NCI-H1436 (cell line): Measurements from ENCODE around the gene OIP5.
"Not testable (repeated sequence)": the region's sequence is repeated elsewhere in the genome, so short reads cannot be mapped to it uniquely, and the experiment has no call there.

Experiments used
- DNase-seq: peaks from one replicate; lab custom pipeline; 2025; lab: John Stamatoyannopoulos, UW

Gene OIP5

DNA sequence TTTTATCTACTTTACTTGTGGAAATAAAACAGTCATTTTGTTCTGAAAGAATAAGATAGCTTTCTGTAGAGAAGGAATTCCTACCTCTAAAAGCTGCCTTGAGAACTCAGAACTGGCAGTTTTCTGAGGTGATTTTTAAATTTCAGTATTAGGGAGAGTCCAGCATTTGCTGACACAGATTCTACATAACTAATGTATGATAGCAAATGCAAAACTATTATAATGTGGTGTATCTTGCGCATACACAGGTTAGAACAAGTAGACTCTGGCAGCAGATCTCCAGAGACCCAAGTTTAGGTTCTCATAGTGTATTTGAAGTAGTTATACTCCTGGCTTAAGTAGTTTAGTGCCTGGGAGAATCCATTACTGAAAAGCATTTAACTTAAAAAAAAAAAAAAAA, 30.8 kb downstream of the OIP5 start:
- DNase-seq = no peak

DNA sequence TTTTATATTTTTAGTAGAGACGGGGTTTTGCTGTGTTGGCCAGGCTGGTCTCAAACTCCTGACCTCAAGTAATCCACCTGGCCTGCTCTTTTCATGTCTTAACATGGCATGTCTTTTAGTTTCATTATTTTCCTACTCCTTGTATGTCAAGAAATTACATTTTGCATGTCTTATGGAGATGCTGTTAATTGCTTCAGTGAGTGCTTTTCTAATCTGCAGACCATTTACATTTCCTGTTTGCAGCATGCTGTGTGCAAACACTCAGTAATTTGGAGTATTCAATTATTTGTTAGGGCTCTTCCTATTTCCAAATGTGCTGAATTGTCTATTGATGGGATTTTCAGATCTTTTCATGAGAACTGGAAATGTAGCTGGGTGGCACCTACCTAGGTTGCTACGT, 31.3 kb downstream of the OIP5 start:
- DNase-seq = not testable (repeated sequence)

DNA sequence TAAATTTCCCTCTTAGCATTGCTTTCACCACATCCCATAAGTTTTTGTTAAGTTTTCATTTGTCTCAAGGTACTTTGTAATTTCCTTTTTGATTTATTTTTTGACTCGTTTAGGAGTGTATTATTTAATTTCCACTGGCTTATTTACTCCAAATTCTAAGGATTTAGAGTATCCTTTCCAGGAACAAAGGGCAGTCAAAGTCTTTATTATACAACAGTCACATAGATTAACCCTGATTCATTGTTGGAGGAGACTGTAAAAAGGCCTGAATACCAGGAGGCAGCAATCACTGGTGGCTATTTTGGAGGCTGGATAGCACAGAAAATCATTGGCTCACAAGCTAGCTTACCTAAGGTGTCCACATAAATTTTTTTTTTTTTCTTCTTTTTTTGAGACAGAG, 39.9 kb downstream of the OIP5 start:
- DNase-seq = no peak

DNA sequence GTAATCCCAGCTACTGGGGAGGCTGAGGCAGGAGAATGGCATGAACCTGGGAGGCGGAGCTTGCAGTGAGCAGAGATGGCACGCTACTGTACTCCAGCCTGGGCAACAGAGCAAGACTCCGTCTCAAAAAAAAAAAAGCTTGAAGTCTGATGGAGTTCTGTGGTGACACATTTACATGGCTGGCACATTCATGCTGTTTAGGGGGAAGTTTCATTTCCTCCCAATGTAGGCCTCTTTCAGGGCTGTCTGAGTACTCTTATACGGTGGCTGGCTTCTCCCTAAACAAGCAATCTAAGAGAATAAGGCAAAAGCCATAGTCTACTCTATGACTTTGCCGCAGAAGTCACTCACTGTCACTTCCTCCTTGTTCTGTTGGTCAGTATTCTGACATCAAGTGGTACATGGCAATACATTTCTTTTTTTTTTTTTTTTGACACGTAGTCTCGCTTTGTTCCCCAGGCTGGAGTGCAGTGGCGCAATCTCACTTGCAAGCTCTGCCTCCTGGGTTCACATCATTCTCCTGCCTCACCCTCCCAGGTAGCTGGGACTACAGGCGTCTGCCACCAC, 41.2 kb downstream of the OIP5 start:
- DNase-seq = no peak

DNA sequence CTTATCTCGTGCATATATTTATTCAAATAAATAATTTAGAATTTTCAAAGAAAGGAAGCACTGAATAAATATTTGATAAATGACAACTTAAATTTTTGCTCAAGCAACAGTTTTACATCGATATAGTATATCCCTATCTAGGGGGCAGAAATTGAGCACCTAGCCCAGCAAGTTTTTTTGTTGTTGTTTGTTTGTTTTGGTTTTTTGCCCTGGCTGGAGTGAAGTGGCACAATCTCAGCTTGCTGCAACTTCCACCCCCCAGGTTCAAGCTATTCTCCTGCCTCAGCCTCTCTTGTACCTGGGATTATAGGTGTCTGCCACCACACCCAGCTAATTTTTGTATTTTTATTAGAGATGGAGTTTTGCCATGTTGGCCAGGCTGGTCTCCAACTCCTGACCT, 42.4 kb downstream of the OIP5 start:
- DNase-seq = no peak

DNA sequence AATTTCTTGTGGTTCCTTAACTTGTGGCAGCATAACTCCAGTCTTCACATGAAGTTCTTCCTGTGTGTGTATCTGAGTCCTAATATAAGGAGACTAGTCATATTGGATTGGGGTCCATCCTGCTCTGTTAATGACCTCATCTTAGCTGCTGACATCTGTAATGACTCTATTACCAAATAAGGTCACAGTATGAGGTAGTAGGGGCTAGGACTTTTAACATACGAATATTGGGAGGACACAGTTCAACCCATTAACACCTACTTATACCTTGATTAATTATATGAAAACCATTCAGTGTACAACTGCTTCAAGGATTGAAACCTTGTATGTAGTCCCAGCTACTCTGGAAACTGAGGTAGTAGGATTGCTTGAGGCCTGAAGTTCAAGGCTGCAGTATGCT, 43.9 kb downstream of the OIP5 start:
- DNase-seq = no peak

DNA sequence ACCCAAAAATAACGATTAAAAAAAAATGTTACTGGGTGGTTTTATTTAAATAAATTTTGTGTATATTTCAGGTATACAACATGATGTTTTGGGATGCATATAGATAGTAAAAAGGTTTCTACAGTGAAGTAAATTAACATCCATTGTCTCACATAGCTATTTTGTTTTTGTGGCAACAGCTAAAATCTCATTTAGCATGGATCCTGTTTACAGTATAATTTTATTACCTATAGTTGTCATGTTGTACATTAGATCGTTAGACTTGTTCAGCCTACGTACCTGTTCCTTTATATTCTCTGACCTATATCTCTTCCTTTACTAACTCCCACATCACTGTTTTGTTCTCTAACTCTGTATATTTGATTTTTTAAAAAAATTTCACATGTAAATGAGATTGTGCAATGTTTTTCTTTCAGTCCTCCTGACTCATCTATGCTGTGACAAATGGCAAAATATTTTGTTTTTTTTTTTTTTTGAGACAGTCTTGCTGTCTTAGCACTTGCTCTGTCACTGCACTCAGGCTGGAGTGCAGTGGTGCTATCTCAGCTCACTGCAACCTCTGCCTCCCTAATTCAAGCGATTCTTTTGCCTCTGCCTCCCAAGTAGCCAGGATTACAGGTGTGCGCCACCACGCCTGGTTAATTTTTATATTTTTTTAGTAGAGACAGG, 45.6 kb downstream of the OIP5 start:
- no peak for DNase-seq

DNA sequence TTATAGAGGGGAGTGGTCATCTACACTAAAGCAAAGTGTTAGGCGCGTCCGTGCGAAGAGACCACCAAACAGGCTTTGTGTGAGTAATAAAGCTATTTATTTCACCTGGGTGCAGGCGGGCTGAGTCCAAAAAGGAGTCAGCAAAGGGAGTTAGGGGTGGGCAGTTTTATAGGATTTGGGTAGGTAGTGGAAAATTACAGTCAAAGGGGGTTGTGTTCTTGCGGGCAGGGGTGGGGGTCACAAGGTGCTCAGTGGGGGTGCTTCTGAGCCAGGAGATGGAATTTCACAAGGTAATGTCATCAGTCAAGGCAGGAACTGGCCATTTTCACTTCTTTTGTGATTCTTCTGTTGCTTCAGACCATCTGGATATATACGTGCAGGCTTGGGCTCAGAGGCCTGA, 47.1 kb downstream of the OIP5 start:
- DNase-seq = no peak

DNA sequence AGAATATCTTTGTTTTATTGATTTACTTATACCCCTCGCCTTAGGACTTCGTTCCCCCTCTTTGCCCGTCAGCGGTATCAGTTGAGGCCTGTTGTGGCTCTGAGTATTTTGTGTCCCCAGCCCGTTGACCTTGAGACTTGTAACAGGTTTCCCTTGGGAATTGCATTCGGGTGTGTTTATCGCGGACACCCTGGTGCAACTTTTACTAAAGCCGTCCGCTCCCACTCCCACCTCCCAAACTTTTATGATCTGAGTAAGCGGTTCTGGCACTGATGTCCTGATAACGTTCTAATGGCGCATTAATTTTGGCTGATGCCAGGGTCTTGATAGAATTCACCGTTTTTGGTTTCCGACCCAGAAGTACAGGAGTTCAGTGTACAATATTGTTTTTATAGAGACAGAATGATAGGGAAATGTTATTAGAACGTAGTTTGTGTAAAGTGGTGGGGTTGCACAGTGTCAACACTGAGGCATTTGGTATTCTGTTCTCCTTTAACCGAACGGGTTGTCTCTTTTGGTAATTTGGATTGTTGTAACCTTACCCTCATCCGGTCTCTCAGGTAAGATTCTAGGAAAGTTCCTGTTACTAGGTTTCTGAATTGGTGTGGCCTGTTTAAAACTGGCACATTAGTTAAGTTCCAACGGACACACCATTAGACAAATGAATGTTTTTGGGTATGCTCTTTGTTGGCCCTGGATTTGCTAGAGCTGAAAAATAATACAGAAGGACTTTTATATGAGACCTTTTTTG, 47.8 kb downstream of the OIP5 start:
- DNase-seq = peak; percentile 16

DNA sequence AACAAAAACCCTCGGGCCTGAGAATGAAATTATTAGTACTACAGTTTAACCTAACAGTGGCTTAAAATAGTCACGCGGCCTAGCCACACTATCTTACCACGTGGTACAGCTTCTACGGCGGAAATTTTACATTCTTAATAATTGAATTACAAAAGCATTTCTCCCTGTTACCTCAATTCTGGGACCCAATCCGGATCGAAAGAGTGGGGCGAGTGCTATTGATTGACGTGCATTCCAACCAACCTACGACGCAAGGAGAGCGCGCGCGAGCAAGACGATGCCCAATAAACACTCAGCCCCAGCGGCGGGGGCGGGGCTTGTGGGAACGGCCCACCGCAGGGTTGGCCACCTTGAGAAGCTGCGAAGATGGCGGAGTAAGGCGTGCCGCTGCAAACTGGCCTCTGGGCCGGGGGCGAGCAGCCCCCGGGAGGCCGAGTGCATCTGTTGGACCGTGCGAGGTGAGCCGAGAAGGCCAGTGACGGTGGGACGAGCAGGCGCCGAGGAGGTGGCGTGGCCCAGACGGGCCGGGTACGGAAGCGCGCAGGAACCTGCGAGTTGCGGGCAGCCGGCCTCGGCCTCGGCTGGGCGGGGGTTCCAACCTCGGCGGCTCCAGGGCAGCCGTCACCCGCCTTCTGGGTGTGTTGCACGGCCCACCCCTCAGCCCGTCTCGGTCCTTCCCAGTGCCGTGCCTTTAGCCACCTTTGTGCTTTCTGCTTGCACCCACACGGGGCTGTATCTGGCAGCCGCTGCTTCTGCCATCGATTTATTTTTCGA, 48.6 kb downstream of the OIP5 start:
- peak; percentile 98 for DNase-seq

DNA sequence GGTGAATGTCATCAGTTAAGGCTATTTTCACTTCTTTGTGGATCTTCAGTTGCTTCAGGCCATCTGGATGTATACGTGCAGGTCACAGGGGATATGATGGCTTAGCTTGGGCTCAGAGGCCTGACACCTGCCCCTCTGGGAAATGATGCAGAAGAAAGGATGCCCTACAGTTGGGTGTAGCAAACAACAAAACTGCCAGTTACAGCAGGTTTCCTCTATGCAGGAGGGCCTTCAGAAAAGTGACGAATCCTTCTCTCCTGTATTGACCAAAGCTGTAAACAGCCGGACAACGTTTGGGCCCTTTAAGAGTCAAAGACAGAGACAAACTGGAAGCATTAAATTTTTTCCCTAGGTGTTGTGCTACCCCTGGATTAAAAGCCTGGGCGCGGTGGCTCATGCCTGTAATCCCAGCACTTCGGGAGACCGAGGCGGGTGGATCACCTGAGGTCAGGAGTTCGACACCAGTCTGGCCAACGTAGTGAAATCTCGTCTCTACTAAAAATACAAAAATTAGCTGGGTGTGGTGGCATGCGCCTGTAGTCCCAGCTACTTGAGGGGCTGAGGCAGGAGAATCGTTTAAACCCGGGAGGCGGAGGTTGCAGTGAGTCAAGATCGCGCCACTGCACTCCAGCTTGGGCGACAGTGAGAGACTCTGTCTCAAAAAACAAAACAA, 49.3 kb downstream of the OIP5 start:
- DNase-seq = not testable (repeated sequence)

DNA sequence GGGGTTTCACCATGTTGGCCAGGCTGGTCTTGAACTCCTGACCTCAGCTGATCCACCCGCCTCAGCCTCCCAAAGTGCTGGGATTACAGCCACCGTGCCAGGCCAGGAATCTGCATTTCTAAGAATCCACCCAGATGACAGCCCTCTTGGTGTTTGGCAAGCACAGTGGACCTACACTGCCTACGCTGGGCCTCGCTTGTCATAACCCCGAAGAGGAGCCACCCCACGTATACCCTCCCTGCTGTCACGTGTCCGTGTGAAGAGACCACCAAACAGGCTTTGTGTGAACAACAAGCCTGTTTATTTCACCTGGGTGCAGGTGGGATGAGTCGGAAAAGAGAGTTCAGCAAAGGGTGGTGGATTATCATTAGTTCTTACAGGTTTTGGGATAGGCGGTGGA, 50.0 kb downstream of the OIP5 start:
- DNase-seq = not testable (repeated sequence)

DNA sequence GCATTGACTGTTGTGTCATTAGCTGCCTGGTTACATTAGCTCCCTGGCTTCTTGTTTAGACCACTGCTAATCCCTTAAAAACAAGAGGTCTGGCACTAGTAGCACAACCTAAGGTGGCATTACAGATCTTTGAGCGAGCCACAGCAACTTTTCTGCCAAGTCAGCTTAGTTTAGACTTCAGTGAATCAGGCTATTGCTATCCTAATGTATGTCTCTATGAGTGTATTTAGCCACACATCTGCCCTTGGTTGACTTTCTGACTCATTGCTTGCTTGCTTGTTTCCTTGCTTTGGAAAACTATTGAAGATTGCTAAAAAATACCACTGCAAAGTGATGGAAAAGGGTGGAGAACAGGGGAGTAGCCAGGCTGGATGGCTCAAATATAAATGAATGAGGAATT, 51.2 kb downstream of the OIP5 start:
- no peak for DNase-seq

DNA sequence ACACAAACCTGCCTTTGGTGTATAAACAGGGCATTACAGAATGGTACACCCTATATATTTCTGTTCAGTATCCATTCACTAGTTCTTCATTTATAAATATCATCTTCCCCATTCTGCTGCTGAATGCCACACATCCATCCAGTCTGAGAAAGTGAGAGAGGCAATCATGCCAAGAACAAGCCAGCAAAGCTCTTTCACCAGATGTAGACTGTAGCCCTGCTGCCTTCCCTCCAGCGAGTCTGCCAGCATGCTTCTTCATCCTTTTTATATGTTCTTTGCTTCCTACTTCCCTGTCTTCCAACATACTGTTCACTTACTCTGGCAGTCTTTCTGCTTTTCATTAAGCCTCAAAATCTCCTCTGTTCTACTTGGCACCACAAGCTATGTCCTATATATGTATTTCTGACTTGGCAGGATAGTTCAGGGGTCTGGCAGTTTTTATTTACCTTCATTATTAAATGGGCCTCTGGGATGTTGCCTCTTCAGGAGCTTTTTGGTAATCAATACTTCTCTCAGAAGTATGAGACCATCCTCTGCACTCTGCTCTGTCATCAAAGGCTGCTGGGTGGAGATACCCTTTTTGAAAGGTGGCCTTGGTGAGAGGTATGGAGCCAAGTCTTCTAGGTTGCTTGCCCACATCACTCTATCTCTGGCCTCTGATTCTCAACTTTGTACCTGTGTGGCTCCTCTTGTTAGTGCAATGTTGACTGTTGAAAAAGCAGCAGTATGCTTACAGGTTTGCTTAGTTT, 52.7 kb downstream of the OIP5 start:
- no peak for DNase-seq

DNA sequence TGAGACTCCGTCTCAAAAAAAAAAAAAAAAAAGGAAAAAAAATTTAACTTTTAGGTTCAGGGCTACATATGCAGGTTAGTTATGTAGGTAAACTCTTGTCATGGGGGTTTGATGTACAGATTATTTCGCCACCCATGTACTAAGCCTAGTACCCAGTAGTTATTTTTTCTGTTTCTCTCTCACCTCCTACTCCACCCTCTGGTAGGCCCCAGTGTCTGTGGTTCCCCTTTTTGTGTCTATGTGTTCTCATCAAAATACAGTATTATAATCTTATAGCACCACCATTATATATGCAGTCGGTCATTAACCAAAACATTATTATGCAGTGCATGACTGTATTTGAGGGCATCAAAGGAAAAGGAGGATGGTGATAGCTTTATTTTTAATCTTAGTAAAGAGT, 54.1 kb downstream of the OIP5 start:
- no peak for DNase-seq

DNA sequence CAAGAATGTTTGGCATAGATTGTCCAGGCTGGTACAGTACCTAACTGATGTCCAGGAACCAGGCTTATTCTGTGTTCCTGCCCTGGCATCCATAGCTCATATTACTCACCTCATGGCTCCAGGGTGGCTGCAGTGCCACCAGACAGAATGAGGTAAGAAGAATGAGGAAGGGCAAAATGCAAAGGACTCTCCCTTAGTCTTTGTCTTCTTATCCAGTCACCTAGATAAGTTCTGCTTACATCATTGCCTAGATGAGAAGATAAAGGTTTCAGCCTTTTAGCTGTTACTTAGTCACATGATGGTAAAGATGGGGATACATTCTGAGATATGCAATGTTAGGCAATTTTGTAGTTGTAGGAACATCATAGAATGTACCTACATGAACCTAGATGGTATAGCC, 55.6 kb downstream of the OIP5 start:
- no peak for DNase-seq

DNA sequence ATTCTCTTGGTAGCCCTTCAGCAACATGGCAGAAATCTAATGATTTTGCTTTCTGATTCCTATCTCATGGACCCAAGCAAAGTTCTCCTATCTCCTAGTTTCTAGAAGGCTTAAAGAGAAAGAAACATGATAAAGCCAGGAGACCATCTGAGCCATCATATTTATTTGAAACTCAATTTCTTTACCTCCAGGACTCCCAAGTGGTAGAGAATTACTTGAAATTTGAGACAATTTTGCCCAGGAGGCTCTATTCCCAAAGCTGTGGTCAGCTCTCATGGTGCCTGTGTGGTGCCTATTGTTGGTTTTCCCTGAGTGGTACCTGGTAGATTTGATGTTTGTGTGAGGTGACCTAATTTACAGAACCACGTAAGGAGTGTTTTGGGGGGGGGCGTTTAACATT, 62.5 kb downstream of the OIP5 start:
- DNase-seq = no peak

DNA sequence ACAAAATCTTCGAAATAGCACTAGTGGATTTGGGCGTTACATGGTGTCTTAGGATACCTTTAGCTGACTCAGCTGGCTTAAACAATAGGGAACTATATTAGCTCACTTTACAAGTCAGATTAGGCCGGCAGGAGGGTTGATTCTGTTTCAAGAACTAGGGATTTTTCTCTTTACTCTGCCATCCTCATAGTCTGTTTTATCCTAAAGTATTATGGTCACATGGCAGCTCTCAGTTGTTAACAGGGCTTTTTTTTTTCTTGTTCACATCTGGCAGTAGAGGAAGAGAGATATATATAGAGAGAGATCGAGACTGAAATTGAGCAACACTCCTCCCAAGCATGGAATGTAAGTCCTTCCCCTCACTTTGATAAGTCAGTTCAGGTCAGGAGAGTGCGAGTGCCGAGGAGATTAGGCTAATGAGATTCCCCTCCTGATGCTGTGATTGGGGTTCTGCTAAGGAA, 68.5 kb downstream of the OIP5 start:
- DNase-seq = no peak

DNA sequence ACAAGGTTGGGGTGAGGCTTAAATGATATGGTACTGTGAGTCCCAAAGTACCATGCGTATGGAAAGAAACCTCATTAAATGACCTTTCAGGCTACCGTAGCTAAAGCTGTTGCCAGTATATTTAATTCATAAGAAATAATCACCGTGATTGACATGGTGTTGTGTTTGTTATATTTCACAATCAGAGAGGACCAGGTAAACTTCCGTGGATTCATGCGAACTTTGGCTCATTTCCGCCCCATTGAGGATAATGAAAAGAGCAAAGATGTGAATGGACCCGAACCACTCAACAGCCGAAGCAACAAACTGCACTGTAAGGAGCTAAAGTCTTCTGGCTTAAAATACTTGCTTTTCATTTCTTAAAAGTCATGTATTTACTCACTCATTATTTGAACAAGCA, 69.8 kb downstream of the OIP5 start:
- DNase-seq = no peak

DNA sequence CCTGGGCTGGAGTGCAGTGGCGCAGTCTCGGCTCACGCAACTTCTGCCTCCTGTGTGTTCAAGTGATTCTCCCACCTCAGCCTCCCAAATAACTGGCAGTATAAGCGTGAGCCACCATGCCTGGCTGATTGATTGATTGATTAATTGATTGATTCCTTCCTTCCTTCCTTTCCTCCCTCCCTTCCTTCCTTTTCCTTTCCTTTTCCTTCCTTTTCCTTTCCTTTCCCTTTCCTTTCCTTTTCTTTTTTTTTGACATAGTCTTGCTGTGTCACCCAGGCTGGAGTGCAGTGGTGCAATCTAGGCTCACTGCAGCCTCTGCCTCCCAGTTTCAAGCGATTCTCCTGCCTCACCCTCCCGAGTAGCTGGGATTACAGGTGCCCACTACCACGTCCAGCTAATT, 71.5 kb downstream of the OIP5 start:
- DNase-seq = not testable (repeated sequence)

DNA sequence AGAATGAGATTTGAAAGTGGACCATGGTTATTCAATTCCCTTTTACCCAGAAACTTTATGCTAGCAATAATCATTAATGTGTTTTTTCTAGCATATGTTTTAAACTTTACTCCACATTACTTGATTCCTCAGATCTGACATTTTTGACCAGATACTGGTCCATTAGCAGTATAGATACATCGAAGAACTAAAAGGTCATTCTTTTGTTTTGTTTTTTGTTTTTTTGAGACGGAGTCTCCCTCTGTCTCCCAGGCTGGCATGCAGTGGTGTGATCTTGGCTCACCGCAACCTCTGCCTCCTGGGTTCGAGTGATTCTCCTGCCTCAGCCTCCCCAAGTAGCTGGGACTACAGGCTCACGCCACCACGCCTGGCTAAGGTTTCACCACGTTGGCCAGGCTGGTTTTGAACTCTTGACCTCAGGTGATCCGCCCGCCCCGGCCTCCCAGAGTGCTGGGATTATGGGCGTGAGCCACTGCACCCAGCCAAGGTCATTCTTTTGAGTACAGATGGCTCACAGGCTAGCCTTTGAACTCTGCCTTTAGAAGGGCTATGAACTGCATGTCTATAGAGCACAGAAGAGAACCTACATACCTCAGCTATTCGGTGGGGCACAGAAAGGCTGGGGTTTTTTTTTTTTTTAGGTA, 72.7 kb downstream of the OIP5 start:
- no peak for DNase-seq
